Activated CD8-positive, alpha-beta memory T cell treated with anti-CD3 and anti-CD28 coated beads, Interleukin-2, amount 50 U/mL, for 48 hours (primary cell): ENCODE measurements around the gene POLR3GL.
"Not testable (repeated sequence)": the region's sequence is repeated elsewhere in the genome, so short reads cannot be mapped to it uniquely, and the experiment has no call there.

Experiments used
- DNase-seq: peaks from one replicate; pipeline ENCODE4 v3.0.0-alpha.2; 2020

The POLR3GL gene

GRCh38 chr1:146021622-146022402 lies 57.3 kb downstream of the POLR3GL start, which contains the start of gene HJV:
Gene HJV, minus strand, starts transcription at chr1:146021735. Its CDS starts 1,504 bp downstream, at chr1:146020231.
- no peak for DNase-seq

DNA sequence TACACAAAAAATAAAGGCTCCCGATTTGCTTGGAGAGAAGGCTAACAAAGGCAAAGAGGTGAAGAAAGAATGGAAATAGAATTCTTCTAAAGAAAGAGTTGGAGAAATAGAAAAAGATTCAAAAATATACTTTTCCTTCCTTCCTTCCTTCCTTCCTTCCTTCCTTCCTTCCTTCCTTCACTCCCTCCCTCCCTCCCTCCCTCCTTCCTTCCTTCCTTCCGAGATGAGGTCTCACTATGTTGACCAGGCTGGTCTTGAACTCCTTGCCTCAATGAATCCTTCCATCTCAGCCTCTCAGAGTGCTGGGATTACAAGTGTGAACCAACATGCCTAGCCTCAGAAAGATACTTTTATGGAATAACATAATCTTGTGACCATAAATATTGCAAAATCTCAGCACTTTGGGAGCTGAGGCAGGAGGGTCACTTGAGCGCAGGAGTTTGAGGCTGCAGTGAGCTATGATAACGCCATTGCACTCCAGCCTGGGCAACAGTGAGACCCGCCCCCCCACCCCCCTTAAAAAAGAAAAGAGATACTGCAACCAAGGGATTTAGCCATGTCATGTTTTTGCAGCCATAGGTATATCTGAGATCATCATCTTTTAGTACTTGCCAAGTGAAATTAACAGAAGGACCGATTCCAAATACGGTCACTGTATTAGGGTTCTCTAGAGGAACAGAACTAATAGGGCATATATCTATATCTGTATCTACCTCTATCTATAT lies 58.1 kb downstream of the POLR3GL start:
- no peak for DNase-seq

GRCh38 chr1:146025787-146026495 lies 61.5 kb downstream of the POLR3GL start:
- not testable (repeated sequence) for DNase-seq

DNA sequence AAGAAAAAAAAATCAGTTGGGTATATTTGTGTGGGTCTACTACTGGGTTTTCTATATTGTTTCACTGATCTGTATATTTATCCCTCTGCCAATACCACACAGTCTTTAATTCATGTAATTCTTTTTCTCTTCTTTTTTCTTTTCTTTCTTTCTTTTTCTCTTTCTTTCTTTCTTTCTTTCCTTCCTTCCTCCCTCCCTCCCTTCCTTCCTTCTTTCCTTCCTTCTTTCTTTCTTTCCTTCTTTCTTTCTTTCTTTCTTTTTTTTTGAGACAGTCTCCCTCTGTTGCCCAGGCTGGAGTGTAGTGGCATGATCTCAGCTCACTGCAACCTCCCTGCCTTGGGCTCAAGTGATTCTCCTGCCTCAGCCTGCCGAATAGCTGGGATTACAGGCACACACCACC lies 62.2 kb downstream of the POLR3GL start:
- not testable (repeated sequence) for DNase-seq
